ENCODE measurements around the gene CXCR6. TPM values are rescaled to one million over a fixed set of nuclear protein-coding genes. Genes with fewer than 3 reads are reported as not detected.

Gene CXCR6
- total RNA-seq, 2 experiments from 2014 or later, result 49.7 to 109 TPM

GRCh38 chr3:45979378-45979777, 36.1 kb downstream of the CXCR6 start:
- CTCF ChIA-PET, result interaction anchor here (2.3 to 6.8 kb wide), 2 partner anchors 13 to 41 kb away, joined by 7 to 42 read pairs; no protein-coding TSS in a partner anchor
- H3K27ac Mint-ChIP-seq, result peak overlapping the region; percentile 92
- H3K27me3 Mint-ChIP-seq, result no peaks in the 10 kb centered on the region
- H3K36me3 Mint-ChIP-seq, result peaks cover 79% of the 10 kb centered on the region
- peaks cover 92% of the 10 kb centered on the region for H3K4me1 Mint-ChIP-seq
- no peaks in the 10 kb centered on the region for H3K9me3 Mint-ChIP-seq (ENCODE audit: low read depth)
- ATAC-seq, result no peak
- peak overlapping the region; percentile 9 for H3K4me3 Mint-ChIP-seq
- DNase-seq, result no peak

GRCh38 chr3:45980229-45980813, 37.1 kb downstream of the CXCR6 start:
- H3K4me1 Mint-ChIP-seq, result peaks cover 92% of the 10 kb centered on the region
- peaks cover 79% of the 10 kb centered on the region for H3K36me3 Mint-ChIP-seq
- H3K9me3 Mint-ChIP-seq (ENCODE audit: low read depth), result no peaks in the 10 kb centered on the region
- ATAC-seq (peak; percentile 24), DNase-seq (no peak)
- H3K4me3 Mint-ChIP-seq, result no peak overlapping the region
- peak overlapping the region; percentile 92 for H3K27ac Mint-ChIP-seq
- CTCF ChIA-PET, result interaction anchor here (1.0 to 6.8 kb wide), 8 partner anchors 10 to 99 kb away, joined by 3 to 42 read pairs (median 4); no protein-coding TSS in a partner anchor
- H3K27me3 Mint-ChIP-seq, result no peaks in the 10 kb centered on the region

DNA sequence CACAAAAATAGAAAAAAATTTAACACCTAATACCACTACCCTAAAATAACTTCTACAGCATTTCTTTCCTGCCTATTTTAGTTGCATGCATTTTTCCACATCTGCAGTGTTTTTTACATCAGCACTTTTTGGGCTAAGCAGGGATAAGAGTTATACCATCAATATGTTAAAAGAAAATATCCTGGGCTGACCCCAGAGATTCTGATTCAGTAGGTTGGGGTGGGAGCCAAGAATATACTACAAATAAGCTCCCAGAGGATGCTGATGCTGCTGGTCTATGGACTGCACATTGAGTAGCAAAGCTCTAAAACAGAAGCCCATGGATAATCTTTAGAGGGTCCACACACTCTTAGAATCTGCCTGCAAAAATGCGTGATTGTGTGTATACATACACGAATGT, 37.6 kb downstream of the CXCR6 start:
- Mint-ChIP-seq H3K4me3 (no peak overlapping the region), H3K27ac (peak overlapping the region; percentile 92), H3K36me3 (peaks cover 75% of the 10 kb centered on the region), H3K9me3 (ENCODE audit: low read depth) (no peaks in the 10 kb centered on the region), H3K4me1 (peaks cover 92% of the 10 kb centered on the region), H3K27me3 (no peaks in the 10 kb centered on the region)
- DNase-seq, result no peak
- no peak for ATAC-seq
- CTCF ChIA-PET, result interaction anchor here (1.0 to 6.8 kb wide), 10 partner anchors 9 to 100 kb away, joined by 3 to 42 read pairs (median 3); no protein-coding TSS in a partner anchor

DNA sequence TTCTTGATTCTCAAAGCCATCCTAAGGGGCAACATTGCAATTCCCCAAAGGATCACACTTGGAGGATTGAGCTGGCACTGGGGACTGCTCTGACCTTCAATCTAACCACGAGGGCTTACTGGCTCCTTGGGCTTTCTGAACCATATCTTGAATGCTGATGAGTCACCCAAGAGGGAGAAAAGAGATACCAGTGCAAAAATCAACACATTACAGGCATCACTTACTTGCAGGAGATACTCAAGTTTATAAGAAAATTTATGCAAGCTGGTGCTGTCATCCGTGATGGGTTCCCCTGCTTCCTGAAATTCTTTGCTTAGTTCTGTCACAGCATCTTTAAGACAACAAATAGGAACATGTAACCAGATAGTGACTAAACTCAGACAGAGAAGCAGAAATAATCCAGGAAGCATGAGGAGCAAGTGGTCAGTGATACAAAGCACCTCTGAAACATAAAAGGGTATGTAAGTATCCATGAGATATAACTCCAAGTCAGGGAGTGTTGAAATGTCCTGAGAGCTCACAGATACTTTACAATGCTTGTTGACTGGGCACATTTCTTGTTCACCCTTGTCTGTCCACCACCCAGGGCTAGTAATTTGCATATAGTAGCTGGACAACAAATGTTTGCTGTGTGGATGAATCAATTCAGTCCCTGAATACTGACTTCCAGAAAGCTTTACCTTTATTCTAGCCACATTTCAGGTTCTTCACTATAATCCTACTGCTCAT, 38.2 kb downstream of the CXCR6 start:
- Mint-ChIP-seq H3K9me3 (ENCODE audit: low read depth) (no peaks in the 10 kb centered on the region), H3K36me3 (peaks cover 72% of the 10 kb centered on the region), H3K4me1 (peaks cover 90% of the 10 kb centered on the region), H3K27me3 (no peaks in the 10 kb centered on the region), H3K4me3 (no peak overlapping the region), H3K27ac (peak overlapping the region; percentile 92)
- ATAC-seq (no peak), DNase-seq (no peak)
- CTCF ChIA-PET, result interaction anchor here (1.1 to 6.8 kb wide), 9 partner anchors 9 to 99 kb away, joined by 3 to 42 read pairs (median 3); no protein-coding TSS in a partner anchor

- DNase-seq, result no peak
- H3K36me3 Mint-ChIP-seq, result peaks cover 65% of the 10 kb centered on the region
- no peak overlapping the region for H3K4me3 Mint-ChIP-seq
- no peak for ATAC-seq
- H3K27me3 Mint-ChIP-seq, result no peaks in the 10 kb centered on the region
- H3K27ac Mint-ChIP-seq, result no peak overlapping the region
- CTCF ChIA-PET, result interaction anchor here (1.0 kb wide), 1 partner anchor 45 kb away, joined by 3 read pairs; no protein-coding TSS in a partner anchor
- H3K9me3 Mint-ChIP-seq (ENCODE audit: low read depth), result no peaks in the 10 kb centered on the region
- peaks cover 92% of the 10 kb centered on the region for H3K4me1 Mint-ChIP-seq
These were observed 40.5 kb downstream of the CXCR6 start for GRCh38 chr3:45983770-45984169.

DNA sequence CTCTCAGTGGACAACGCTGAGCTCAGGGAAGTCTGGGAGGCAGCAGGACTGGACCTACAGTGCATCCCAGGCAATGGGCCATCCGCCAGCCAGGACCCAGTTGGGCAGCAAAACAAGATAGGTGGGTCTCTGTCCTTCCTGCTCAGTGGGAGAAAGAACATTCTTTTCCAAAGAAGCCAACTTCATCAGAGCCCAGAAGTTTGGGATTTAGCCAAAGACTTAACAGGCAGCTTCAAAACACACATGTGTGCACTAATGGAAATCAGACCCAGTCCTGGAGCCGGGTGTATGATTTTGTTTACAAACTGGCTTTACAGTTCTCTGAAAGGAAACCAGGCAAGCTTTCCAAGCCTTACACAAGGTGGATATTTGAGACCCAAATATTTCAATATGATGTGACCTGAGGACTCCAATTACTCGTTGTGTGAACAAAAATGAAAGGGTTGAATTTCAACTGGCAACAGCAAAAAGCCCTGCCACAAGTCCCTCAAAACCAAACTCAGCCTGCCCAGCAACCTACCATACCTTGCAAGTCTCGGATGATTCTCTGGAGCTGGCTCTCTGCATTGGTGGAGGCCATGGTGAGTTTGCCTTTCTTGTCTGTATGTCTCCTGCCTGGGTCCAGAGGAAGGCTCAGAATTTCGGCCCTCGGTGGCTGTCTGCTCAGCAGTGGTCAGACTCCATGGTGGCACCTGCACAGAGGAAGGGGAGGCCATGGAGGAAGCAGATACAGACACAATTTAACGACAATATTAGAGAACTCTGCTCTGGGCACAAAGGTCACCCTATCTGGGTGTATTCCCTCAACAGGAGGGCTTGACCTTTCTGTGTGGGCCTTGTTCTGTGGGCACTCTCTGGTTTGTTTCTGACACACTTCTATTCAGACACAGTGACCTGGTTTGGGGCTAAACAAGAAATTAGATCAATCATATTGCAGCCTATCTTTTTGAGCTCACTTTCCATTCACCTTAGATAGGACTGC, 41.4 kb downstream of the CXCR6 start:
- H3K27me3 Mint-ChIP-seq, result no peaks in the 10 kb centered on the region
- no peaks in the 10 kb centered on the region for H3K9me3 Mint-ChIP-seq (ENCODE audit: low read depth)
- H3K4me1 Mint-ChIP-seq, result peaks cover 92% of the 10 kb centered on the region
- DNase-seq, result no peak
- H3K4me3 Mint-ChIP-seq, result no peak overlapping the region
- CTCF ChIA-PET, result interaction anchor here (1.0 to 1.4 kb wide), 5 partner anchors 9 to 46 kb away, joined by 3 to 4 read pairs (median 3); no protein-coding TSS in a partner anchor
- peaks cover 61% of the 10 kb centered on the region for H3K36me3 Mint-ChIP-seq
- ATAC-seq, result no peak
- H3K27ac Mint-ChIP-seq, result peak overlapping the region; percentile 29

DNA sequence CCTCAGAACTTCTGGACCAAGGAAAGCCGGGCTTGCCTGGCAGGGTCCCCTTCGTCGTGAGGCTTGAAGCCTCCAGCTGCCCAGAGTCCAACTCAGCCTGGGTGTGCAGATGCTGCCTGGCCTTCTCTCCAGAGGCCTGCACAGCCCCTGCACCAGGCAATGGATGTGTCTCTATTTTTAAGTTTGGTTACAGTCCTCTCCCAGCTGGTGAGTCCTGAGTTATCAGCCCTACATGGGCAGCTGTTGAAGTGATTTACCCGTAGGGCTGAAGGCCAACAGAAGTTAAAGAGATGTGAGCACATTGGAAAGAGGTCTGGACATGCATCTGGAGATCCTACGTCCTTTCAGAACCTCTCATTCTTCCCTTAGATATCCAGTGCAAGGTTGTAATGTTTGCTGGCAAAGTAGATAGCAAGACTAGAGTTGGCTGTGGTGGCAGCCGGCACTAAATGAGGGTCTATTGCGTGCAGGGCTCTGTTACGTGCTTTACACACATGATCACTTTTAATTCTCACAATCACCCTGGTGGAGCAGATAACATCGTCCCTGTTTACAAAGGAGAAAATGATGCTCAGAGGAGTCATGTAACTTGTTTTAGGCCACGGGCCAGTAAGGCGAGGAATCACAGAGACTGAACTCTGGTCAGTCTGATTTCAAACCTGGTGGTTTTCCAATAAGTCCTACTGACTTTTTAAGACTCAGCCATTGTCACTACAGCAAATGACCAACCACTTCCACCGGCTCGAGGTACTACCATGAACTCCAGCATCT, 42.5 kb downstream of the CXCR6 start:
- ATAC-seq (no peak), DNase-seq (no peak)
- Mint-ChIP-seq H3K9me3 (ENCODE audit: low read depth) (no peaks in the 10 kb centered on the region), H3K27ac (no peak overlapping the region), H3K27me3 (no peaks in the 10 kb centered on the region), H3K4me3 (no peak overlapping the region), H3K36me3 (peaks cover 61% of the 10 kb centered on the region), H3K4me1 (peaks cover 92% of the 10 kb centered on the region)
- CTCF ChIA-PET, result interaction anchor here (1.1 to 1.4 kb wide), 4 partner anchors 8 to 35 kb away, joined by 3 to 4 read pairs (median 3); no protein-coding TSS in a partner anchor

- no peaks in the 10 kb centered on the region for H3K9me3 Mint-ChIP-seq (ENCODE audit: low read depth)
- no peaks in the 10 kb centered on the region for H3K27me3 Mint-ChIP-seq
- peaks cover 56% of the 10 kb centered on the region for H3K36me3 Mint-ChIP-seq
- H3K4me3 Mint-ChIP-seq, result no peak overlapping the region
- ATAC-seq (no peak), DNase-seq (no peak)
- no peak overlapping the region for H3K27ac Mint-ChIP-seq
- CTCF ChIA-PET, result no interaction called here
- peaks cover 89% of the 10 kb centered on the region for H3K4me1 Mint-ChIP-seq
These were observed 43.2 kb downstream of the CXCR6 start for GRCh38 chr3:45986303-45986982.

GRCh38 chr3:45987368-45988291, 44.4 kb downstream of the CXCR6 start:
- no peaks in the 10 kb centered on the region for H3K9me3 Mint-ChIP-seq (ENCODE audit: low read depth)
- H3K27me3 Mint-ChIP-seq, result no peaks in the 10 kb centered on the region
- ATAC-seq (no peak), DNase-seq (no peak)
- H3K27ac Mint-ChIP-seq, result no peak overlapping the region
- H3K4me3 Mint-ChIP-seq, result no peak overlapping the region
- H3K36me3 Mint-ChIP-seq, result peaks cover 52% of the 10 kb centered on the region
- H3K4me1 Mint-ChIP-seq, result peaks cover 89% of the 10 kb centered on the region
- CTCF ChIA-PET, result interaction anchor here (0.6 to 2.3 kb wide), 3 partner anchors 49 to 476 kb away, joined by 3 to 13 read pairs (median 5); no protein-coding TSS in a partner anchor

- ATAC-seq, result no peak
- H3K9me3 Mint-ChIP-seq (ENCODE audit: low read depth), result no peaks in the 10 kb centered on the region
- H3K4me3 Mint-ChIP-seq, result no peak overlapping the region
- no peak for DNase-seq
- no peak overlapping the region for H3K27ac Mint-ChIP-seq
- CTCF ChIA-PET, result interaction anchor here (0.6 to 2.3 kb wide), 3 partner anchors 49 to 477 kb away, joined by 3 to 13 read pairs (median 5); no protein-coding TSS in a partner anchor
- peaks cover 93% of the 10 kb centered on the region for H3K4me1 Mint-ChIP-seq
- peaks cover 47% of the 10 kb centered on the region for H3K36me3 Mint-ChIP-seq
- H3K27me3 Mint-ChIP-seq, result no peaks in the 10 kb centered on the region
These were observed 45.1 kb downstream of the CXCR6 start for GRCh38 chr3:45988362-45988761.

DNA sequence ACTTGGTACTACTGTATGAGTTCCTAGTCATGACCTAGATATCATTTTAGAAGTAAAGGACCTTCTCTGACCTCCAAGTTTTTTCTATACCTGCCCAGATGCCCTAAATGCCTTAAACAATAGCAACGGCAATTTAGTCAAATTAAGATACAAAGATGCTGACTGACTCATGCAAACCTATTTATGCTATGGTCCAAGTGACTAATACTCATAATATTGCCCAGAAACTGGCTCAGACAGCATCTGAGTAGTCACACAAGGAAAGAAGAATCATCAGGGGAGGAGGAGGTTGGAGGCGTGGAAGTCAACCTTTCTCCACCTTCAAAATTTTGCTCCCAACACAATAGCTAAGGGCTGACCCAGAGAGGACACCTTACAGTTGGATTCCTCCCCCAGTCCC, 45.5 kb downstream of the CXCR6 start:
- no peak overlapping the region for H3K4me3 Mint-ChIP-seq
- CTCF ChIA-PET, result interaction anchor here (0.9 to 2.3 kb wide), 3 partner anchors 32 to 88 kb away, joined by 3 to 13 read pairs (median 3); no protein-coding TSS in a partner anchor
- DNase-seq (no peak), ATAC-seq (no peak)
- H3K27ac Mint-ChIP-seq, result peak overlapping the region; percentile 0
- no peaks in the 10 kb centered on the region for H3K27me3 Mint-ChIP-seq
- peaks cover 93% of the 10 kb centered on the region for H3K4me1 Mint-ChIP-seq
- H3K36me3 Mint-ChIP-seq, result peaks cover 42% of the 10 kb centered on the region
- H3K9me3 Mint-ChIP-seq (ENCODE audit: low read depth), result no peaks in the 10 kb centered on the region

Measured in activated CD8-positive, alpha-beta memory T cell treated with anti-CD3 and anti-CD28 coated beads, Interleukin-2, amount 10 ng/mL, durations not matched to agents 7 days and 5 days (primary cell).